Smooth muscle cell (in vitro differentiated cells): ENCODE data around the gene ECD. TPM values are rescaled to one million over a fixed set of nuclear protein-coding genes. Genes with fewer than 3 reads are reported as not detected.
A peak's percentile ranks its signal among the peaks of the same experiment; 100 is the strongest.
"Not testable (repeated sequence)": the region's sequence is repeated elsewhere in the genome, so short reads cannot be mapped to it uniquely, and the experiment has no call there.

Experiments used
- DNase-seq: peaks from one replicate; lab custom pipeline; 2025; ENCODE audit not compliant: unreplicated experiment; lab: John Stamatoyannopoulos, UW
- H2AFZ ChIP-seq: fragments of 200-600 bp; sonication (generic); 2 replicates; pipeline ENCODE4 v1.6.0; 2016; ENCODE audit warnings: antibody characterized with exemption, low read depth, mild to moderate bottlenecking
- H3F3A ChIP-seq: fragments of 200-600 bp; sonication (generic); 2 replicates; pipeline ENCODE4 v1.6.0; 2017; ENCODE audit warnings: antibody characterized with exemption, low read depth
- H3K27ac ChIP-seq: fragments of 200-600 bp; sonication (generic); 2 replicates; pipeline ENCODE4 v1.5.1; 2016; ENCODE audit warnings: low read depth, mild to moderate bottlenecking
- H3K27me3 ChIP-seq: fragments of 200-600 bp; sonication (generic); 2 replicates; pipeline ENCODE4 v1.6.1; 2016; ENCODE audit warnings: low read depth, mild to moderate bottlenecking
- H3K36me3 ChIP-seq: fragments of 200-600 bp; sonication (generic); 2 replicates; pipeline ENCODE4 v1.5.1; 2016; ENCODE audit warnings: low read depth
- H3K4me1 ChIP-seq: fragments of 200-600 bp; sonication (generic); 2 replicates; pipeline ENCODE4 v1.5.1; 2016; ENCODE audit warnings: low read depth
- H3K4me2 ChIP-seq: fragments of 200-600 bp; sonication (generic); 2 replicates; pipeline ENCODE4 v1.6.0; 2016; ENCODE audit warnings: mild to moderate bottlenecking
- H3K4me3 ChIP-seq: fragments of 200-600 bp; sonication (generic); 2 replicates; pipeline ENCODE4 v1.5.1; 2016; ENCODE audit warnings: mild to moderate bottlenecking
- H3K79me2 ChIP-seq: fragments of 200-600 bp; sonication (generic); 2 replicates; pipeline ENCODE4 v1.6.0; 2016; ENCODE audit warnings: low read depth, mild to moderate bottlenecking
- H3K9ac ChIP-seq: fragments of 200-600 bp; sonication (generic); 2 replicates; pipeline ENCODE4 v1.6.0; 2016; ENCODE audit warnings: low read depth
- H3K9me3 ChIP-seq: fragments of 200-600 bp; sonication (generic); replicated peaks from 2 replicates; pipeline ENCODE4 v1.5.1; 2016; ENCODE audit warnings: low read depth
- H4K20me1 ChIP-seq: fragments of 200-600 bp; sonication (generic); 2 replicates; pipeline ENCODE4 v1.6.0; 2016; ENCODE audit warnings: low read depth
- CTCF ChIP-seq: fragments of 200-600 bp; sonication (generic); IDR thresholded peaks from 2 replicates; pipeline ENCODE4 v1.5.1; 2017; ENCODE audit warnings: borderline replicate concordance, mild to moderate bottlenecking, antibody characterized with exemption; ENCODE audit not compliant: insufficient read depth, poor library complexity, severe bottlenecking
- WGBS: methylation state at CpG from one replicate; pipeline ENCODE4 v1.1.7; 2016; ENCODE audit warnings: low lambda C conversion rate; 5-methylcytosine and 5-hydroxymethylcytosine counted together
- polyA plus RNA-seq: library from polyadenylated mRNA; unstranded; fragments of >200 nt; fragmentation: Nextera tagmentation; extraction: Ambion mirVana; gene quantifications from 2 replicates; pipeline ENCODE4 v1.2.1, GENCODE V29; 2016
- total RNA-seq: library from RNA; depleted of rRNA; stranded (reverse); fragments of >200 nt; gene quantifications from 2 replicates; pipeline ENCODE4 v1.2.3, GENCODE V29; 2014

Gene ECD
- total and polyA plus RNA-seq, 2 experiments from 2014 or later, result 28.1 to 34.0 TPM

- no peak for TF ChIP-seq CTCF
- Histone ChIP-seq H3K27ac (peak overlapping the region; percentile 19), H3K4me1 (no peaks in the 10 kb centered on the region), H3K4me2 (no peak overlapping the region), H3K79me2 (no peaks in the 10 kb centered on the region), H2AFZ (no peak overlapping the region), H3K27me3 (no peaks in the 10 kb centered on the region), H3K36me3 (no peaks in the 10 kb centered on the region), H3K9ac (no peak overlapping the region), H3K9me3 (no peaks in the 10 kb centered on the region), H3K4me3 (no peak overlapping the region), H3F3A (no peaks in the 10 kb centered on the region), H4K20me1 (no peaks in the 10 kb centered on the region)
- no peak for DNase-seq
- WGBS, result 89% methylated on average over 1 of the region's 1 CpG
Observed at GRCh38 chr10:73119457-73119856, 48.4 kb downstream of the ECD start.

- 57% methylated on average over 5 of the region's 5 CpGs for WGBS
- DNase-seq, result no peak
- no peaks in the 10 kb centered on the region for H3K27me3 ChIP-seq
- no peaks in the 10 kb centered on the region for H3K9me3 ChIP-seq
- H3F3A ChIP-seq, result no peaks in the 10 kb centered on the region
- peak overlapping the region; percentile 31 for H3K4me2 ChIP-seq
- no peaks in the 10 kb centered on the region for H3K36me3 ChIP-seq
- H3K4me1 ChIP-seq, result no peaks in the 10 kb centered on the region
- peak overlapping the region; percentile 41 for H3K9ac ChIP-seq
- no peak overlapping the region for H2AFZ ChIP-seq
- peak overlapping the region; percentile 81 for H3K27ac ChIP-seq
- H3K4me3 ChIP-seq, result no peak overlapping the region
- TF ChIP-seq CTCF, result no peak
- H4K20me1 ChIP-seq, result no peaks in the 10 kb centered on the region
- no peaks in the 10 kb centered on the region for H3K79me2 ChIP-seq
Observed at GRCh38 chr10:73117976-73118743, 49.6 kb downstream of the ECD start.

- TF ChIP-seq CTCF, result no peak
- no peak overlapping the region for H3K4me2 ChIP-seq
- WGBS, result 100% methylated on average over 1 of the region's 1 CpG
- no peaks in the 10 kb centered on the region for H3K27me3 ChIP-seq
- no peaks in the 10 kb centered on the region for H4K20me1 ChIP-seq
- no peak overlapping the region for H3K27ac ChIP-seq
- DNase-seq, result no peak
- H2AFZ ChIP-seq, result no peak overlapping the region
- H3K9ac ChIP-seq, result no peak overlapping the region
- no peaks in the 10 kb centered on the region for H3K36me3 ChIP-seq
- H3K79me2 ChIP-seq, result no peaks in the 10 kb centered on the region
- peaks cover 3% of the 10 kb centered on the region for H3F3A ChIP-seq
- H3K4me3 ChIP-seq, result no peak overlapping the region
- no peaks in the 10 kb centered on the region for H3K4me1 ChIP-seq
- no peaks in the 10 kb centered on the region for H3K9me3 ChIP-seq
Observed at GRCh38 chr10:73116017-73116416, 51.8 kb downstream of the ECD start.

DNA sequence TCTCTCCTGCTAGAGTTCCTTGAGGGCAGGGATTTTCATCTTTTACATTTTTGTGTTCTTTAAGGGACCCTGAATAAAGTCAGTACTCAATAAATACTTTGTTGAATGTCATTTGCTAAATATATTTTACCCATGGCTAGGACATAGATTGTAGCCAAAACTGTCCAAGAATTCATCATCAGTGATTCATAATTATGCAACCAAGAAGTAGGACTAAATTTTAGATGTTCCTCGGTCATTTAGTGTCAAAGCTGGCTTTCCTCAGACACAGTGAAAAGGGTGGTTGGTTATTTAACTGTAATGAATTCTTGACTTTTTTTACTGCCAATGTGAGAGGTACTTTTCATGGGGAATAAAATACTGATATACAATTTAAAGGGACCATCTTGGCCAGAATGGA, 54.3 kb downstream of the ECD start:
- H3K79me2 ChIP-seq, result no peaks in the 10 kb centered on the region
- H4K20me1 ChIP-seq, result no peaks in the 10 kb centered on the region
- no peaks in the 10 kb centered on the region for H3K27me3 ChIP-seq
- no peak overlapping the region for H3K4me3 ChIP-seq
- peaks cover 3% of the 10 kb centered on the region for H3F3A ChIP-seq
- H2AFZ ChIP-seq, result no peak overlapping the region
- DNase-seq, result no peak
- H3K36me3 ChIP-seq, result no peaks in the 10 kb centered on the region
- WGBS, result 56% methylated on average over 1 of the region's 1 CpG
- TF ChIP-seq CTCF, result no peak
- H3K9ac ChIP-seq, result no peak overlapping the region
- H3K4me1 ChIP-seq, result no peaks in the 10 kb centered on the region
- H3K27ac ChIP-seq, result peak overlapping the region; percentile 36
- H3K9me3 ChIP-seq, result no peaks in the 10 kb centered on the region
- H3K4me2 ChIP-seq, result no peak overlapping the region

- Histone ChIP-seq H3K9ac (peak overlapping the region; percentile 89), H3K27ac (peak overlapping the region; percentile 97), H3K4me2 (peak overlapping the region; percentile 88)
- not testable (repeated sequence) for H3K4me1 ChIP-seq, H3K36me3 ChIP-seq, H3K4me3 ChIP-seq, H2AFZ ChIP-seq, H3K79me2 ChIP-seq, H3F3A ChIP-seq, DNase-seq, H3K27me3 ChIP-seq, H3K9me3 ChIP-seq, H4K20me1 ChIP-seq
- 97% methylated on average over 13 of the region's 13 CpGs for WGBS
Observed at GRCh38 chr10:73112032-73112431, 55.8 kb downstream of the ECD start.
